ENCODE measurements around the gene HEY2.
A peak's percentile ranks its signal among the peaks of the same experiment; 100 is the strongest.

HEY2 gene

GRCh38 chr6:125766641-125767040 is 17.2 kb downstream of the HEY2 start:
- POLR2A ChIA-PET, result interaction anchor here (0.6 kb wide), 1 partner anchor 454 kb away, joined by 7 read pairs; no protein-coding TSS in a partner anchor
- CTCF ChIA-PET, result interaction anchor here (0.6 to 15.3 kb wide), 7 partner anchors 12 to 456 kb away, joined by 3 to 201 read pairs (median 3); no protein-coding TSS in a partner anchor
- Histone ChIP-seq H3K4me3 (ENCODE audit: low read depth, low read length) (no peak overlapping the region), H3K27ac (ENCODE audit: extremely low read depth, low read depth, low read length) (no peak overlapping the region), H3K4me1 (ENCODE audit: control insufficient read depth, insufficient read depth, low read length) (no peaks in the 10 kb centered on the region), H3K9me3 (ENCODE audit: control insufficient read depth, insufficient read depth, low read depth, low read length) (no peaks in the 10 kb centered on the region), H3K36me3 (ENCODE audit: control insufficient read depth in 2 of 2, insufficient read depth in 1 of 2, low read length in 2 of 2) (no peaks in the 10 kb centered on the region)
- TF ChIP-seq GLI2 (tag by site-specific recombination; IDR thresholded peaks at IDR 0.05; ENCODE audit: borderline replicate concordance, low read depth), result no peak
- no peak for TF ChIP-seq ZNF112 (tag by site-specific recombination; IDR thresholded peaks at IDR 0.05)
- TF ChIP-seq FEZF1 (tag by site-specific recombination; IDR thresholded peaks at IDR 0.05), result no peak
- TF ChIP-seq ZNF843 (tag by site-specific recombination; IDR thresholded peaks at IDR 0.05), result no peak
- no peak for TF ChIP-seq ZNF175 (tag by site-specific recombination; IDR thresholded peaks at IDR 0.05)
- no peak for TF ChIP-seq OSR2 (tag by site-specific recombination; IDR thresholded peaks at IDR 0.05)
- no peak for TF ChIP-seq MYNN (tag by site-specific recombination; IDR thresholded peaks at IDR 0.05; ENCODE audit: borderline replicate concordance)
- TF ChIP-seq ZNF645 (tag by site-specific recombination; IDR thresholded peaks at IDR 0.05), result no peak
- TF ChIP-seq INSM2 (tag by site-specific recombination; IDR thresholded peaks at IDR 0.05), result no peak
- no peak for TF ChIP-seq ZNF530 (tag by site-specific recombination; IDR thresholded peaks at IDR 0.05; ENCODE audit: low read depth)
- TF ChIP-seq ZSCAN18 (tag by site-specific recombination; IDR thresholded peaks at IDR 0.05), result no peak
- no peak for TF ChIP-seq ZNF76 (tag by site-specific recombination; IDR thresholded peaks at IDR 0.05; ENCODE audit: borderline replicate concordance, low read depth)
- no peak for TF ChIP-seq ZNF341 (tag by site-specific recombination; IDR thresholded peaks at IDR 0.05; ENCODE audit: low read depth)
- TF ChIP-seq ZSCAN23 (tag by site-specific recombination; IDR thresholded peaks at IDR 0.05), result no peak

GRCh38 chr6:125769147-125769783 is 19.8 kb downstream of the HEY2 start:
- POLR2A ChIA-PET, result no interaction called here
- TF ChIP-seq PRDM1 (tag by site-specific recombination; IDR thresholded peaks at IDR 0.05) (no peak), ZNF548 (tag by site-specific recombination; IDR thresholded peaks at IDR 0.05) (peak; percentile 45; the same call in 1 of the 2 replicates)
- Histone ChIP-seq H3K4me1 (ENCODE audit: control insufficient read depth, insufficient read depth, low read length) (no peaks in the 10 kb centered on the region), H3K9me3 (ENCODE audit: control insufficient read depth, insufficient read depth, low read depth, low read length) (no peaks in the 10 kb centered on the region), H3K27ac (ENCODE audit: extremely low read depth, low read depth, low read length) (no peak overlapping the region), H3K36me3 (ENCODE audit: control insufficient read depth in 2 of 2, insufficient read depth in 1 of 2, low read length in 2 of 2) (no peaks in the 10 kb centered on the region), H3K4me3 (ENCODE audit: low read depth, low read length) (no peak overlapping the region)
- CTCF ChIA-PET, result interaction anchor here (0.8 to 15.3 kb wide), 6 partner anchors 12 to 590 kb away, joined by 3 to 201 read pairs (median 3); no protein-coding TSS in a partner anchor

All from HEK293 (cell line).